ENCODE measurements around the gene PTF1A.
"Not testable (repeated sequence)": the region's sequence is repeated elsewhere in the genome, so short reads cannot be mapped to it uniquely, and the experiment has no call there.

The PTF1A gene

GRCh38 chr10:23217471-23217870 is 25.4 kb downstream of the PTF1A start:
- Histone ChIP-seq H3K23ac (ENCODE audit: low read length in 2 of 2) (no peak overlapping the region), H2AFZ (ENCODE audit: low read depth, low read length) (no peak overlapping the region), H3K4ac (ENCODE audit: low read depth in 1 of 2, low read length in 2 of 2) (no peak overlapping the region), H3K4me1 (ENCODE audit: control insufficient read depth, insufficient read depth, low read depth, low read length) (no peaks in the 10 kb centered on the region), H3K27ac (ENCODE audit: low read length, poor library complexity, severe bottlenecking) (no peak overlapping the region), H3K18ac (ENCODE audit: low read depth in 1 of 2, low read length in 2 of 2) (no peak overlapping the region), H2AK5ac (ENCODE audit: low read length, severe bottlenecking) (no peak overlapping the region), H3K36me3 (ENCODE audit: control insufficient read depth in 1 of 2, insufficient read depth in 2 of 2, low read depth in 1 of 2, low read length in 2 of 2) (no peaks in the 10 kb centered on the region), H3K9me3 (ENCODE audit: control insufficient read depth, low read length) (no peaks in the 10 kb centered on the region), H2BK12ac (ENCODE audit: low read length in 2 of 2) (no peak overlapping the region), H2BK5ac (ENCODE audit: low read depth, low read length, poor library complexity, severe bottlenecking) (no peak overlapping the region), H4K8ac (ENCODE audit: low read length) (no peak overlapping the region), H2BK15ac (ENCODE audit: low read depth, poor library complexity, severe bottlenecking) (no peak overlapping the region), H2BK120ac (ENCODE audit: low read depth, low read length) (no peak overlapping the region), H3K14ac (ENCODE audit: low read length in 2 of 2) (no peak overlapping the region), H4K91ac (ENCODE audit: low read length) (no peak overlapping the region), H3K27me3 (ENCODE audit: control insufficient read depth in 1 of 2, insufficient read depth in 1 of 2, low read length in 2 of 2) (peaks cover under 1 to 2% of the 10 kb centered on the region in 2 experiments), H3K9ac (ENCODE audit: low read length) (no peak overlapping the region), H3K79me1 (replicated peaks; ENCODE audit: low read length, poor library complexity, severe bottlenecking) (no peaks in the 10 kb centered on the region), H3K4me3 (ENCODE audit: insufficient read depth in 1 of 2, low read depth in 1 of 2, low read length in 2 of 2) (no peak overlapping the region), H3K4me2 (ENCODE audit: low read length, poor library complexity, severe bottlenecking) (no peak overlapping the region)
- no peak for DNase-seq
- no CpG with 5 or more reads among the region's 1 CpG for WGBS

GRCh38 chr10:23230582-23230981 is 38.5 kb downstream of the PTF1A start:
- Histone ChIP-seq H3K27me3 (ENCODE audit: control insufficient read depth in 1 of 2, insufficient read depth in 1 of 2, low read length in 2 of 2) (no peaks in the 10 kb centered on the region), H2BK15ac (ENCODE audit: low read depth, poor library complexity, severe bottlenecking) (no peak overlapping the region), H3K27ac (ENCODE audit: low read length, poor library complexity, severe bottlenecking) (no peak overlapping the region), H3K79me1 (replicated peaks; ENCODE audit: low read length, poor library complexity, severe bottlenecking) (no peaks in the 10 kb centered on the region), H3K36me3 (ENCODE audit: control insufficient read depth in 1 of 2, insufficient read depth in 2 of 2, low read depth in 1 of 2, low read length in 2 of 2) (no peaks in the 10 kb centered on the region), H2BK120ac (ENCODE audit: low read depth, low read length) (no peak overlapping the region), H2BK12ac (ENCODE audit: low read length in 2 of 2) (no peak overlapping the region), H3K9ac (ENCODE audit: low read length) (no peak overlapping the region), H3K18ac (ENCODE audit: low read depth in 1 of 2, low read length in 2 of 2) (no peak overlapping the region), H2BK5ac (ENCODE audit: low read depth, low read length, poor library complexity, severe bottlenecking) (no peak overlapping the region), H3K4ac (ENCODE audit: low read depth in 1 of 2, low read length in 2 of 2) (no peak overlapping the region), H3K4me2 (ENCODE audit: low read length, poor library complexity, severe bottlenecking) (no peak overlapping the region), H3K9me3 (ENCODE audit: control insufficient read depth, low read length) (no peaks in the 10 kb centered on the region), H2AFZ (ENCODE audit: low read depth, low read length) (no peak overlapping the region), H3K14ac (ENCODE audit: low read length in 2 of 2) (no peak overlapping the region), H3K4me3 (ENCODE audit: insufficient read depth in 1 of 2, low read depth in 1 of 2, low read length in 2 of 2) (no peak overlapping the region), H4K8ac (ENCODE audit: low read length) (no peak overlapping the region), H4K91ac (ENCODE audit: low read length) (no peak overlapping the region), H3K4me1 (ENCODE audit: control insufficient read depth, insufficient read depth, low read depth, low read length) (no peaks in the 10 kb centered on the region), H3K23ac (ENCODE audit: low read length in 2 of 2) (no peak overlapping the region), H2AK5ac (ENCODE audit: low read length, severe bottlenecking) (no peak overlapping the region)
- WGBS = 100% methylated on average over 1 of the region's 1 CpG
- no peak for DNase-seq

- no peak overlapping the region for H3K18ac ChIP-seq (ENCODE audit: low read depth in 1 of 2, low read length in 2 of 2)
- no peak overlapping the region for H3K23ac ChIP-seq (ENCODE audit: low read length in 2 of 2)
- no peak overlapping the region for H2BK120ac ChIP-seq (ENCODE audit: low read depth, low read length)
- no peaks in the 10 kb centered on the region for H3K4me1 ChIP-seq (ENCODE audit: control insufficient read depth, insufficient read depth, low read depth, low read length)
- no peak overlapping the region for H4K8ac ChIP-seq (ENCODE audit: low read length)
- H2BK12ac ChIP-seq (ENCODE audit: low read length in 2 of 2) = no peak overlapping the region
- H3K4me3 ChIP-seq (ENCODE audit: insufficient read depth in 1 of 2, low read depth in 1 of 2, low read length in 2 of 2) = no peak overlapping the region
- no peak overlapping the region for H2BK5ac ChIP-seq (ENCODE audit: low read depth, low read length, poor library complexity, severe bottlenecking)
- no peak overlapping the region for H2AFZ ChIP-seq (ENCODE audit: low read depth, low read length)
- no peaks in the 10 kb centered on the region for H3K36me3 ChIP-seq (ENCODE audit: control insufficient read depth in 1 of 2, insufficient read depth in 2 of 2, low read depth in 1 of 2, low read length in 2 of 2)
- H3K27ac ChIP-seq (ENCODE audit: low read length, poor library complexity, severe bottlenecking) = no peak overlapping the region
- H4K91ac ChIP-seq (ENCODE audit: low read length) = no peak overlapping the region
- no peaks in the 10 kb centered on the region for H3K79me1 ChIP-seq (replicated peaks; ENCODE audit: low read length, poor library complexity, severe bottlenecking)
- H3K14ac ChIP-seq (ENCODE audit: low read length in 2 of 2) = no peak overlapping the region
- 27% methylated on average over 1 of the region's 3 CpGs for WGBS
- DNase-seq = no peak
- no peak overlapping the region for H3K9ac ChIP-seq (ENCODE audit: low read length)
- H2BK15ac ChIP-seq (ENCODE audit: low read depth, poor library complexity, severe bottlenecking) = no peak overlapping the region
- no peaks in the 10 kb centered on the region for H3K27me3 ChIP-seq (ENCODE audit: control insufficient read depth in 1 of 2, insufficient read depth in 1 of 2, low read length in 2 of 2)
- H3K4ac ChIP-seq (ENCODE audit: low read depth in 1 of 2, low read length in 2 of 2) = no peak overlapping the region
- H3K9me3 ChIP-seq (ENCODE audit: control insufficient read depth, low read length) = peaks cover 18% of the 10 kb centered on the region
- H2AK5ac ChIP-seq (ENCODE audit: low read length, severe bottlenecking) = no peak overlapping the region
- no peak overlapping the region for H3K4me2 ChIP-seq (ENCODE audit: low read length, poor library complexity, severe bottlenecking)
Observed at GRCh38 chr10:23238015-23238414, 45.9 kb downstream of the PTF1A start.

DNA sequence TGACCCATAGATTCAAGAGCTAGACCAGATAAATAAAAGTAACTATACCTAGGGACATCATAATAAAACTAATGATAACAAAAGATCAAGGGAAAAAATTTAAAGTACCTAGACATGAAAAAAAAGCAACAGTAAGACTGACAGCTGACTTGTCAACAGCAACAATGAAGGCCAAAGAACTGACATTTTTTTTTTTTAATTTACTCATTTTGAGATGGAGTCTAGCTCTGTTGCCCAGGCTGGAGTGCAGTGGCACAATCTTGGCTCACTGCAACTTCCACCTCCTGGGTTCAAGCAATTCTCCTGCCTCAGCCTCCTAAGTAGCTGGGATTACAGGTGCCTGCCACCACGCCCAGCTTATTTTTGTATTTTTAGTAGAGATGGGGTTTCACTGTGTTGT is 49.7 kb downstream of the PTF1A start:
- H2BK120ac ChIP-seq (ENCODE audit: low read depth, low read length); H3K14ac ChIP-seq (ENCODE audit: low read length in 2 of 2); H2BK5ac ChIP-seq (ENCODE audit: low read depth, low read length, poor library complexity, severe bottlenecking); H2BK12ac ChIP-seq (ENCODE audit: low read length in 2 of 2); H3K23ac ChIP-seq (ENCODE audit: low read length in 2 of 2); H4K91ac ChIP-seq (ENCODE audit: low read length); H2BK15ac ChIP-seq (ENCODE audit: low read depth, poor library complexity, severe bottlenecking); H3K4ac ChIP-seq (ENCODE audit: low read depth in 1 of 2, low read length in 2 of 2); H3K27me3 ChIP-seq (ENCODE audit: control insufficient read depth in 1 of 2, insufficient read depth in 1 of 2, low read length in 2 of 2); H3K79me1 ChIP-seq (replicated peaks; ENCODE audit: low read length, poor library complexity, severe bottlenecking); H3K27ac ChIP-seq (ENCODE audit: low read length, poor library complexity, severe bottlenecking); H3K18ac ChIP-seq (ENCODE audit: low read depth in 1 of 2, low read length in 2 of 2); DNase-seq; H3K9ac ChIP-seq (ENCODE audit: low read length); H4K8ac ChIP-seq (ENCODE audit: low read length); H3K36me3 ChIP-seq (ENCODE audit: control insufficient read depth in 1 of 2, insufficient read depth in 2 of 2, low read depth in 1 of 2, low read length in 2 of 2); H2AK5ac ChIP-seq (ENCODE audit: low read length, severe bottlenecking); H3K4me2 ChIP-seq (ENCODE audit: low read length, poor library complexity, severe bottlenecking); H3K4me1 ChIP-seq (ENCODE audit: control insufficient read depth, insufficient read depth, low read depth, low read length); H3K4me3 ChIP-seq (ENCODE audit: insufficient read depth in 1 of 2, low read depth in 1 of 2, low read length in 2 of 2); H2AFZ ChIP-seq (ENCODE audit: low read depth, low read length): not testable (repeated sequence)
- peaks cover 34% of the 10 kb centered on the region for H3K9me3 ChIP-seq (ENCODE audit: control insufficient read depth, low read length)
- 60% methylated on average over 1 of the region's 1 CpG for WGBS

All from mesenchymal stem cell (in vitro differentiated cells and primary cell).